Esophagus muscularis mucosa (tissue), 4 donors: ENCODE data around the gene BICRA. TPM values are rescaled to one million over a fixed set of nuclear protein-coding genes. Genes with fewer than 3 reads are reported as not detected.
A peak's percentile ranks its signal among the peaks of the same experiment; 100 is the strongest.
"Not testable (repeated sequence)": the region's sequence is repeated elsewhere in the genome, so short reads cannot be mapped to it uniquely, and the experiment has no call there.

ENCODE experiments used
- DNase-seq: peaks from one replicate; pipeline ENCODE4 v3.0.0-alpha.2; 2017; ENCODE audit errors: extremely low spot score
- H3K27ac ChIP-seq, 4 donors: fragments of 200-600 bp; sonication (generic); replicated peaks in 1 of 4; 1 replicate in 3 of 4; 2 replicates in 1 of 4; pipeline ENCODE4 v1.5.1; 2016 to 2019; ENCODE audit warnings: mild to moderate bottlenecking in 1 of 4
- H3K27me3 ChIP-seq, 4 donors: fragments of 200-600 bp; sonication (generic); one replicate each; pipeline versions ENCODE4 v1.5.1 to v1.6.0; 2016 to 2019
- H3K36me3 ChIP-seq, 4 donors: fragments of 200-600 bp; sonication (generic); one replicate each; pipeline ENCODE4 v1.5.1; 2016 to 2019
- H3K4me1 ChIP-seq, 4 donors: fragments of 200-600 bp; sonication (generic); one replicate each; pipeline ENCODE4 v1.5.1; 2016 to 2019
- H3K4me3 ChIP-seq, 4 donors: fragments of 200-600 bp; sonication (generic); 1 replicate in 2 of 4; 2 replicates in 2 of 4; pipeline ENCODE4 v1.5.1; 2016 to 2019; ENCODE audit warnings: mild to moderate bottlenecking in 4 of 4, moderate library complexity in 1 of 4
- H3K9me3 ChIP-seq, 4 donors: fragments of 200-600 bp; sonication (generic); 1 replicate in 3 of 4; 2 replicates in 1 of 4; pipeline ENCODE4 v1.5.1; 2016 to 2019
- EP300 ChIP-seq: sonication (generic); formaldehyde crosslinking; IDR thresholded peaks from one replicate; pipeline ENCODE4 v1.6.1; 2017; ENCODE audit warnings: antibody characterized with exemption
- POLR2A ChIP-seq: fragments of 450-650 bp; IDR thresholded peaks from one replicate; pipeline ENCODE4 v1.6.1; 2017; ENCODE audit warnings: antibody characterized with exemption, moderate library complexity, mild to moderate bottlenecking, low read depth
- POLR2AphosphoS5 ChIP-seq, 2 donors: sonication (generic); formaldehyde crosslinking; IDR thresholded peaks; one replicate each; pipeline ENCODE4 v1.6.1; 2017; ENCODE audit warnings: antibody characterized with exemption in 2 of 2
- WGBS: methylation state at CpG from one replicate; pipeline ENCODE4 v1.1.5; 2018; 5-methylcytosine and 5-hydroxymethylcytosine counted together
- intact Hi-C: fragments of 100-400 bp; cut with DNase I; formaldehyde crosslinking; loops from one replicate; pipeline ENCODE4 v1.15.1; 2023
- total RNA-seq, 4 donors: library from RNA; depleted of rRNA; stranded (reverse); fragments of >200 nt; gene quantifications; one replicate each; pipeline versions ENCODE4 v1.1.0 to v1.2.1, GENCODE V29; 2016
- TF ChIP-seq, protein P1 (sequence below), 3 experiments: fragments of 200-600 bp in 2 of 3; fragments of 450-650 bp in 1 of 3; sonication (generic) in 2 of 3; IDR thresholded peaks; one replicate each; pipeline ENCODE4 v1.5.1; 2017 to 2019; ENCODE audit warnings: antibody characterized with exemption in 3 of 3, mild to moderate bottlenecking in 2 of 3, moderate library complexity in 1 of 3

Gene BICRA
- total RNA-seq, 4 donors from 2014 or later = 10.9 to 15.0 (median 13.8) TPM

DNA sequence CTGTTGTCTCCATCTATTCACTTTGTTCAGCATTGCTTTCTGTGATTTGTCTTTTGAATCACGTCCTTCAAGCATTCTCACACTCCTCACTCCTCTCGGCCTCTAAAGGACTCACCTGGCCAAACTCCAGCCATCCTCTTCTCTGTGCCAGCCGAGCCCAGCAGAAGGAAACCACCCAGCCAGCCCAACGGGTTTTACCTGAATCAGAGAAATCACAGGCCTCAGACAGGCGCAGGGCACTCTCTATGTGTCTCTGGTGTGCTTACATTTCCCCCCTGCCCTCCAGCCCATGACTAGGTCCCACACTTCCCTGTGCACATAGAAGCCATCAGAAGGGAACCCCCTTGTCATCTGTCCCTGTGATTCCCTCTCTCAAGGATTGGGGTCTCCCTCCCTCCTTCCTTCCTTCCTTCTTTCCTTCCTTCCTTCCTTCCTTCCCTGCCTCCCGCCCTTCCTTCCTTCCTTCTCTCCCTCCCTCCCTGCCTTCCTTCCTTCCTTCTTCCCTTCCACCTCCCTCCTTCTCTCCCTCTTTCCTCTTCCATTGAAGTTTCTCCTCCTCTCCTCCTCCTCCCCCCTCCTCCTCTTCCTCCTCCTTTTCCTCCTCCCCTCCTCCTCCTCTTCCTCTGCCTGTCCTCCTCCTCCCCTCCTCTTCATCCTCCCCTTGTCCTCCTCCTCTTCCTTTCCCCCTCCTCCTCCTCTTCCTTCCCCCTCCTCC lies 27.2 kb upstream of the BICRA start:
- Histone ChIP-seq H3K27me3 (no peaks in the 10 kb centered on the region), H3K27ac (no peak overlapping the region), H3K4me1 (no peaks in the 10 kb centered on the region), H3K36me3 (no peaks in the 10 kb centered on the region), H3K9me3 (no peaks in the 10 kb centered on the region), H3K4me3 (no peak overlapping the region)
- no peak for DNase-seq
- WGBS = 67% methylated on average over 6 of the region's 6 CpGs
- intact Hi-C loops = no loop called here
- no peak for TF ChIP-seq POLR2AphosphoS5 (IDR thresholded peaks at IDR 0.05)
- no peak for TF ChIP-seq POLR2A
- TF ChIP-seq, protein P1, sequence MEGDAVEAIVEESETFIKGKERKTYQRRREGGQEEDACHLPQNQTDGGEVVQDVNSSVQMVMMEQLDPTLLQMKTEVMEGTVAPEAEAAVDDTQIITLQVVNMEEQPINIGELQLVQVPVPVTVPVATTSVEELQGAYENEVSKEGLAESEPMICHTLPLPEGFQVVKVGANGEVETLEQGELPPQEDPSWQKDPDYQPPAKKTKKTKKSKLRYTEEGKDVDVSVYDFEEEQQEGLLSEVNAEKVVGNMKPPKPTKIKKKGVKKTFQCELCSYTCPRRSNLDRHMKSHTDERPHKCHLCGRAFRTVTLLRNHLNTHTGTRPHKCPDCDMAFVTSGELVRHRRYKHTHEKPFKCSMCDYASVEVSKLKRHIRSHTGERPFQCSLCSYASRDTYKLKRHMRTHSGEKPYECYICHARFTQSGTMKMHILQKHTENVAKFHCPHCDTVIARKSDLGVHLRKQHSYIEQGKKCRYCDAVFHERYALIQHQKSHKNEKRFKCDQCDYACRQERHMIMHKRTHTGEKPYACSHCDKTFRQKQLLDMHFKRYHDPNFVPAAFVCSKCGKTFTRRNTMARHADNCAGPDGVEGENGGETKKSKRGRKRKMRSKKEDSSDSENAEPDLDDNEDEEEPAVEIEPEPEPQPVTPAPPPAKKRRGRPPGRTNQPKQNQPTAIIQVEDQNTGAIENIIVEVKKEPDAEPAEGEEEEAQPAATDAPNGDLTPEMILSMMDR (IDR thresholded peaks at IDR 0.05) = no peak
- TF ChIP-seq EP300 = no peak

DNA sequence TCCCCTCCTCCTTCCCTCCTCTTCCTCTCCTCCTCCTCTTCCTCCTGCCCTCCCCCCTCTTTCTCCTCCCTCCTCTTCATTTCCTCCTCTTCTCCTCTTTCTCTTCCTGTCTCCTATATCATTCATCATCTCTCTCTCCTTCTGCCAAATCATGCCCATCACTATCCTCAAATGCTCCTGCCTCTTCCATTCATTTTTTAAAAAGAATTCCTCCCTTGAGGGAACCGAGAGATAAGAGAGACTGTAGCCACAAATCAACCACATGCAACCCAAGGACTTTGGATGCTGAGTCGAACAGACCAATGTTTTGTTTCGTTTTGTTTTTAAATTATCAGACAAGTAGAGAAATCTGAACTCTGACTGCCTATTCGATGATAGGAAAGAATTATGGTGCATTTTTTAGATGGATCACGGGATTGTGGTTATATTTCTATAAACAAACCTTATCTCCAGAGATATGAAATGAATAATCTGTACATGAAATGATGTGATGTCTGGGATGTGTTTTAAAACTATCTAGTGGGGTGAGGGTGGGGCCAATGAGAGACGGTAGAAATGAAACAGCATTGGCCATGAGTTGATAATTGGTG lies 26.5 kb upstream of the BICRA start:
- H3K4me1 ChIP-seq = no peaks in the 10 kb centered on the region
- H3K27ac ChIP-seq = no peak overlapping the region
- WGBS = 51% methylated on average over 6 of the region's 6 CpGs
- TF ChIP-seq POLR2AphosphoS5 (IDR thresholded peaks at IDR 0.05) = no peak
- TF ChIP-seq, protein P1 (IDR thresholded peaks at IDR 0.05) = no peak
- no peak for TF ChIP-seq EP300
- no peak for TF ChIP-seq POLR2A
- no peaks in the 10 kb centered on the region for H3K36me3 ChIP-seq
- no peak overlapping the region for H3K4me3 ChIP-seq
- no peak for DNase-seq
- no peaks in the 10 kb centered on the region for H3K9me3 ChIP-seq
- intact Hi-C loops = no loop called here
- H3K27me3 ChIP-seq = no peaks in the 10 kb centered on the region

DNA sequence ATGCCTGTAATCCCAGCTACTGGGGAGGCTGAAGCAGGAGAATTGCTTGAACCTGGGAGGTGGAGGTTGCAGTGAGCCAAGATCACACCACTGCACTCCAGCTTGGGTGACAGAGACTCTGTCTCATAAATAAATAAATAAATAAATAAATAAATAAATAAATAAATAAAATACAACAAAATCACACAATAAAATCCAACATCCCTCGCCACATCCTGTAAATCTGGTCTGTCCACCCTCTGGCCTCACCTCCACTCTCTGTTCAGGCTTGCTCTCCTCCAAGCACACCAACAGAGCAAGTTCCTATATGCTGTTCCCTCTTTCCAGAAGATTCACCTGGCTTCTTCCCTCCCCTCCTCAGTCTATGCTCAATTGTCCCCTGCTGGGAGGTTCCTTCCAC lies 25.8 kb upstream of the BICRA start:
- DNase-seq, H3K27ac ChIP-seq: not testable (repeated sequence)
- WGBS = 100% methylated on average over 1 of the region's 1 CpG

DNA sequence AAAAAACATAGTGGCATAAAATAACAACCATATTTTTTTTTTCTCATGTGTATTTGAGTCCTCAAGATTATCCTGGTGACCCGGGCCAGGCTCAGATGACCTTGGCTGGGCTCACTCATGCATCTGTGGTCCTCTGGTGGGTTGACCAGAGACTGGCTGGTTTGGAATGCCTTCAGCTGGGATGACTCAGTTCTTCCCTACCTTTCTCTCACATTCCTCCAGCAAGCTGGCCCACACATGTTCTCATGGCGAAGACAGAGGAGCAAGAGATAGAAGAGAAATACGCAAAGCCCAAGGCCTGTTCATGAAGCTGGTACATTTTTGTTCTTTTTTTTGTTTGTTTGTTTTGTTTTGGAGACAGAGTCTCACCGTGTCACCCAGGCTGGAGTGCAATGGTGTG lies 21.6 kb upstream of the BICRA start:
- WGBS = 95% methylated on average over 4 of the region's 4 CpGs
- Histone ChIP-seq H3K27me3 (no peaks in the 10 kb centered on the region), H3K4me3 (no peak overlapping the region), H3K9me3 (no peaks in the 10 kb centered on the region), H3K36me3 (no peaks in the 10 kb centered on the region), H3K4me1 (no peaks in the 10 kb centered on the region), H3K27ac (no peak overlapping the region)
- intact Hi-C loops = no loop called here
- DNase-seq = no peak
- TF ChIP-seq, protein P1 (IDR thresholded peaks at IDR 0.05) = no peak
- no peak for TF ChIP-seq POLR2AphosphoS5 (IDR thresholded peaks at IDR 0.05)
- no peak for TF ChIP-seq EP300
- TF ChIP-seq POLR2A = no peak

More for the DNA sequence above, 25.8 kb upstream of the BICRA start:
- H3K27me3 ChIP-seq, H3K9me3 ChIP-seq, H3K4me3 ChIP-seq, H3K4me1 ChIP-seq, intact Hi-C loops, H3K36me3 ChIP-seq: not testable (repeated sequence)

DNA sequence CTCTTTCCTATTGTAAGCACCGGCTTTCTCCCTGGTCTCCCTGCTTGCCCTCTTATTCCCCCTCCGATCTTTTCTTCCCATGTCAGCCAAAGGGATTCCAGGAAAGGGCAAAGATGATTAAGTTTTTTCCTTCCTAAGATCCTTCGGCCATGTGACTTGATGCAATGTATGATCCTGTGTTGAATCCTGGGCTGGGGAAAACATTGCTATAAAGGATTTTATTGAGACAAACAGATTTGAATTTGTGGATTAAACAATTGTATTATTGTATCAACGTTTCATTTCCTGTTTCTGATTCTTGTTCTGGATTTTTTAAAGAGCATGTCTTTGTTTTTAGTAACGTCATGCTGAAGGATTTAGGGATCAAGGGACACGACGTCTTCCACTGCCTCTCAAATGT lies 19.1 kb upstream of the BICRA start:
- no peaks in the 10 kb centered on the region for H3K4me1 ChIP-seq
- intact Hi-C loops = loop anchor here (10.0 kb wide), 1 partner anchor 155 kb away; no protein-coding TSS in a partner anchor
- TF ChIP-seq, protein P1 (IDR thresholded peaks at IDR 0.05) = no peak
- TF ChIP-seq POLR2AphosphoS5 (IDR thresholded peaks at IDR 0.05) (peak in 1 of 2 donors; percentile 2), EP300 (no peak)
- H3K36me3 ChIP-seq = no peaks in the 10 kb centered on the region
- no peaks in the 10 kb centered on the region for H3K9me3 ChIP-seq
- 51% methylated on average over 7 of the region's 7 CpGs for WGBS
- peak overlapping the region in 1 of 4 donors; percentile 1 for H3K27ac ChIP-seq
- H3K27me3 ChIP-seq = no peaks in the 10 kb centered on the region
- no peak overlapping the region for H3K4me3 ChIP-seq
- no peak for DNase-seq
